PC-3 (cell line): ENCODE data around the gene CACNA1C. TPM values are rescaled to one million over a fixed set of nuclear protein-coding genes. Genes with fewer than 3 reads are reported as not detected.

Source experiments
- ATAC-seq: fragments of 200-7000 bp; cut with Tn5 transposase; 2 replicates; pipeline ENCODE4 v1.9.1; 2020; ENCODE audit warnings: mild to moderate bottlenecking, moderate library complexity
- BruUV-seq: library from RNA; stranded (reverse); fragments of 400-500 nt; replicated peaks from 2 replicates; lab custom pipeline; 2021; lab: Mats Ljungman, UMichigan
- CTCF ChIA-PET: fragments of 300-600 bp; sonication (Branson Sonifier 250); formaldehyde crosslinking; loops from one replicate; lab custom pipeline; 2022; ENCODE audit warnings: antibody characterized with exemption; lab: Charles Lee
- POLR2A ChIA-PET: fragments of 300-600 bp; sonication (Branson Sonifier 250); formaldehyde crosslinking; loops from one replicate; lab custom pipeline; 2022; ENCODE audit warnings: antibody characterized with exemption; ENCODE audit not compliant: unreplicated experiment; lab: Charles Lee
- DNase-seq: peaks from one replicate; pipeline ENCODE4 v3.0.0-alpha.2; 2015
- H2AFZ ChIP-seq: fragments of 300-600 bp; sonication (generic); 2 replicates; pipeline ENCODE4 v1.6.0; 2016; ENCODE audit warnings: antibody characterized with exemption, low read length
- H3F3A ChIP-seq: fragments of 300-600 bp; sonication (generic); one replicate; pipeline ENCODE4 v1.6.0; 2017; ENCODE audit warnings: antibody characterized with exemption, low read length, control low read depth, mild to moderate bottlenecking; ENCODE audit not compliant: unreplicated experiment
- H3K27ac ChIP-seq: fragments of 300-600 bp; sonication (generic); 2 replicates; pipeline ENCODE4 v1.5.1; 2016; ENCODE audit warnings: mild to moderate bottlenecking, low read length
- H3K27me3 ChIP-seq: fragments of 300-600 bp; sonication (generic); 2 replicates; pipeline ENCODE4 v1.6.1; 2016; ENCODE audit warnings: low read length, mixed read lengths
- H3K36me3 ChIP-seq: fragments of 300-600 bp; sonication (generic); 2 replicates; pipeline ENCODE4 v1.6.1; 2016; ENCODE audit warnings: low read depth, mixed run types, low read length, mixed read lengths
- H3K4me1 ChIP-seq: fragments of 300-600 bp; sonication (generic); 2 replicates; pipeline ENCODE4 v1.5.1; 2016; ENCODE audit warnings: low read length; ENCODE audit not compliant: insufficient read depth
- H3K4me2 ChIP-seq: fragments of 300-600 bp; sonication (generic); 2 replicates; pipeline ENCODE4 v1.6.0; 2016; ENCODE audit warnings: low read length
- H3K4me3 ChIP-seq: fragments of 300-600 bp; sonication (generic); 2 replicates; pipeline ENCODE4 v1.5.1; 2016; ENCODE audit warnings: mild to moderate bottlenecking, low read length, mixed read lengths
- H3K79me2 ChIP-seq: fragments of 300-600 bp; sonication (generic); 2 replicates; pipeline ENCODE4 v1.6.1; 2017; ENCODE audit warnings: low read length, mixed read lengths
- H3K9ac ChIP-seq: fragments of 300-600 bp; sonication (generic); 2 replicates; pipeline ENCODE4 v1.6.0; 2016; ENCODE audit warnings: mild to moderate bottlenecking, low read length
- H3K9me2 ChIP-seq: fragments of 300-600 bp; sonication (generic); replicated peaks from 2 replicates; pipeline ENCODE4 v1.6.1; 2016; ENCODE audit warnings: mixed run types, low read length, mixed read lengths
- H3K9me3 ChIP-seq: fragments of 300-600 bp; sonication (generic); 2 replicates; pipeline ENCODE4 v1.6.1; 2016; ENCODE audit warnings: low read length, mixed read lengths
- H4K20me1 ChIP-seq: fragments of 300-600 bp; sonication (generic); 2 replicates; pipeline ENCODE4 v1.6.1; 2016; ENCODE audit warnings: low read length, mixed read lengths
- EZH2 ChIP-seq: fragments of 300-600 bp; sonication (generic); IDR thresholded peaks from one replicate; pipeline ENCODE4 v1.6.1; 2017; ENCODE audit warnings: antibody characterized with exemption, mild to moderate bottlenecking, low read length; ENCODE audit not compliant: unreplicated experiment
- EZH2phosphoT487 ChIP-seq: fragments of 300-600 bp; sonication (generic); IDR thresholded peaks from 2 replicates; pipeline ENCODE4 v1.6.1; 2018; ENCODE audit warnings: mild to moderate bottlenecking, antibody characterized with exemption, low read length, borderline replicate concordance
- intact Hi-C: fragments of 100-400 bp; cut with micrococcal nuclease; formaldehyde crosslinking; loops from 2 replicates; pipeline ENCODE4 v1.9.0; 2023
- total RNA-seq: library from RNA; depleted of rRNA; stranded (reverse); fragments of >200 nt; gene quantifications from 2 replicates; pipeline ENCODE4 v1.2.3, GENCODE V29; 2014
- TF ChIP-seq, protein P1 (sequence below): fragments of 300-600 bp; sonication (generic); conservative IDR thresholded peaks from 2 replicates; pipeline ENCODE4 v1.5.1; 2017; ENCODE audit warnings: antibody characterized with exemption, low read depth, mild to moderate bottlenecking, low read length

CACNA1C gene
- total RNA-seq, 1 experiment from 2014 or later: not detected

DNA sequence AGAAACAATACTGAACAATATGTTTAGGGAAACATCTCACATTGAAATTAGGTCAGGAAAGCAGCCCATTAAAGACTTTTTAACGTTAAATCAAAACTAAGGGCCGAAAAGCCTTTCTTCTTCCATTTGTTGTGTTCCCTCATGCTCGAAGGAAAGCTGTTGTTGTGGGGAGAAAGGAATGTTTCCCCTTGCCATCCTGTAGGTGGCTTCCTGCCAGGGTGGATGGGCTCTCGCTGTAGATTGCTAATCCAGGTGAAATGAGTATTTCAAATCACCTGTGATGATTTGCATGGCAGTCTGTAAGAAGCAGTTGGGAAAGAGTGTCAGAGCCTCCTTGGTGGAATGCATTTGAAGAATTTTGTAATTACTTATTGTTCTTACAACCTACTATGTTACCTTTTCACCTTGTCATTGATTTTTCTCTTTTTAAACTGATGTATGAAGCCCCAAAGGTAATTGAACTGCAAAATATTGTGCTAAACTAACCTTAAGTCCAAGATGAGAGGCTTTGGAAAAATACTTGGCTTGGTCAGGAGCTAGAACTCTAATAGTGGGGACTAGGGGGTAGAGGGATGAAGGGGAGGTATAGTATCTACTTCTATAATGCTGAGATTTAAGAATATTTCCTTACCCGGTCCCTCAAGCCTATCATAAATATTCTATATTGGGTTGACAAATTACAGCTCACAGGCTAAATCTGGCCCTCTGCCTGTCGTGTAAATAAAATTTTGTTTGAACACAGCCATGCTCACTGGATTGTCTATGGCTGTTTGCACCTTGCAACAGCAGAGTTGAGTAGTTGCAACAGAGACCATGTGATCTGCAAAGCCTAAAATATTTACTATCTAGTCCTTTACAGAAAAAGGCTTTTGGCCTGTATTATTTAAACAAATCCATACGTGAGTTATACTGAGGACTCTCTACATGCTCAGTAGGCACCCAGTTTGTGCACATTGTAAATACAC lies 40.9 kb upstream of the CACNA1C start:
- Histone ChIP-seq H3K79me2 (no peaks in the 10 kb centered on the region), H3K27ac (no peak overlapping the region), H3K9me2 (no peaks in the 10 kb centered on the region), H3K36me3 (no peaks in the 10 kb centered on the region), H3K4me1 (no peaks in the 10 kb centered on the region), H2AFZ (no peak overlapping the region), H3K27me3 (peaks cover 15% of the 10 kb centered on the region), H3K9me3 (no peaks in the 10 kb centered on the region), H3K4me3 (no peak overlapping the region), H3F3A (no peaks in the 10 kb centered on the region), H3K9ac (no peak overlapping the region), H4K20me1 (no peaks in the 10 kb centered on the region), H3K4me2 (no peak overlapping the region)
- DNase-seq (no peak), ATAC-seq (no peak)
- no peak for TF ChIP-seq EZH2
- TF ChIP-seq, protein P1, sequence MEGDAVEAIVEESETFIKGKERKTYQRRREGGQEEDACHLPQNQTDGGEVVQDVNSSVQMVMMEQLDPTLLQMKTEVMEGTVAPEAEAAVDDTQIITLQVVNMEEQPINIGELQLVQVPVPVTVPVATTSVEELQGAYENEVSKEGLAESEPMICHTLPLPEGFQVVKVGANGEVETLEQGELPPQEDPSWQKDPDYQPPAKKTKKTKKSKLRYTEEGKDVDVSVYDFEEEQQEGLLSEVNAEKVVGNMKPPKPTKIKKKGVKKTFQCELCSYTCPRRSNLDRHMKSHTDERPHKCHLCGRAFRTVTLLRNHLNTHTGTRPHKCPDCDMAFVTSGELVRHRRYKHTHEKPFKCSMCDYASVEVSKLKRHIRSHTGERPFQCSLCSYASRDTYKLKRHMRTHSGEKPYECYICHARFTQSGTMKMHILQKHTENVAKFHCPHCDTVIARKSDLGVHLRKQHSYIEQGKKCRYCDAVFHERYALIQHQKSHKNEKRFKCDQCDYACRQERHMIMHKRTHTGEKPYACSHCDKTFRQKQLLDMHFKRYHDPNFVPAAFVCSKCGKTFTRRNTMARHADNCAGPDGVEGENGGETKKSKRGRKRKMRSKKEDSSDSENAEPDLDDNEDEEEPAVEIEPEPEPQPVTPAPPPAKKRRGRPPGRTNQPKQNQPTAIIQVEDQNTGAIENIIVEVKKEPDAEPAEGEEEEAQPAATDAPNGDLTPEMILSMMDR: no peak
- TF ChIP-seq EZH2phosphoT487: no peak
- ChIA-PET CTCF (no interaction called here), POLR2A (no interaction called here)
- intact Hi-C loops: no loop called here
- no TSS peak for BruUV-seq

DNA sequence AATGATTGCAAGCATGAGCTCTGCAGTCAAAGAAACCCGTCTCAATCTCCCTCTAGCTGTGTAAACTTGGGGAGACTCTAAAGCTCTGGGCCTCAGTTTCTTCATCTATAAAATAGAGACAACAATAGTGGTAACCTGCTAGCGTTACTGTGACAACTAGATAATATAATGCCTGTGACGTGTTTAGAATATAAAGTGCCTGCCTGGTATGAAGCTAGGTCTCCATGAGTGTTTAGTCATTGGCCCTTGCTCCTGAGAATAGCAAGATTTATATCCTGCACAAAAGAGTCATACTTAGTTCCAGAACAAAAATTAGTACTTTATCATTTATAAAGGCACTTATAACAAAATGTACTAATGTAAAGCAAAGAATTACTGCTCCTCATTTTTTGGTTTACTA lies 39.7 kb upstream of the CACNA1C start:
- intact Hi-C loops: no loop called here
- TF ChIP-seq, protein P1: no peak
- TF ChIP-seq EZH2phosphoT487 (no peak), EZH2 (no peak)
- Histone ChIP-seq H3K27me3 (peaks cover 27% of the 10 kb centered on the region), H3K27ac (no peak overlapping the region), H3K4me2 (no peak overlapping the region), H4K20me1 (no peaks in the 10 kb centered on the region), H3K4me1 (no peaks in the 10 kb centered on the region), H3K4me3 (no peak overlapping the region), H3F3A (no peaks in the 10 kb centered on the region), H3K9me3 (no peaks in the 10 kb centered on the region), H3K9me2 (no peaks in the 10 kb centered on the region), H3K79me2 (no peaks in the 10 kb centered on the region), H3K9ac (no peak overlapping the region), H2AFZ (no peak overlapping the region), H3K36me3 (no peaks in the 10 kb centered on the region)
- no peak for DNase-seq
- BruUV-seq: no TSS peak
- POLR2A ChIA-PET: no interaction called here
- ATAC-seq: no peak
- CTCF ChIA-PET: no interaction called here
